Tongue (tissue), 3 donors: ENCODE data around the gene CNBD2. TPM values are rescaled to one million over a fixed set of nuclear protein-coding genes. Genes with fewer than 3 reads are reported as not detected.
"Not testable (repeated sequence)": the region's sequence is repeated elsewhere in the genome, so short reads cannot be mapped to it uniquely, and the experiment has no call there.

Source experiments
- DNase-seq: peaks from one replicate; pipeline ENCODE4 v3.0.0-alpha.2; 2015
- small RNA-seq: library from RNA; depleted of rRNA; stranded (forward); fragments of <200 nt; gene quantifications from one replicate; pipeline ENCODE3, GENCODE V24; 2014; ENCODE audit warnings: low replicate concordance
- total RNA-seq: library from RNA; depleted of rRNA; stranded (reverse); fragments of >200 nt; gene quantifications from one replicate; pipeline ENCODE4 v1.2.3, GENCODE V29; 2014

Gene CNBD2
- total RNA-seq, 1 donor from 2014 or later: 1.9 TPM

DNA sequence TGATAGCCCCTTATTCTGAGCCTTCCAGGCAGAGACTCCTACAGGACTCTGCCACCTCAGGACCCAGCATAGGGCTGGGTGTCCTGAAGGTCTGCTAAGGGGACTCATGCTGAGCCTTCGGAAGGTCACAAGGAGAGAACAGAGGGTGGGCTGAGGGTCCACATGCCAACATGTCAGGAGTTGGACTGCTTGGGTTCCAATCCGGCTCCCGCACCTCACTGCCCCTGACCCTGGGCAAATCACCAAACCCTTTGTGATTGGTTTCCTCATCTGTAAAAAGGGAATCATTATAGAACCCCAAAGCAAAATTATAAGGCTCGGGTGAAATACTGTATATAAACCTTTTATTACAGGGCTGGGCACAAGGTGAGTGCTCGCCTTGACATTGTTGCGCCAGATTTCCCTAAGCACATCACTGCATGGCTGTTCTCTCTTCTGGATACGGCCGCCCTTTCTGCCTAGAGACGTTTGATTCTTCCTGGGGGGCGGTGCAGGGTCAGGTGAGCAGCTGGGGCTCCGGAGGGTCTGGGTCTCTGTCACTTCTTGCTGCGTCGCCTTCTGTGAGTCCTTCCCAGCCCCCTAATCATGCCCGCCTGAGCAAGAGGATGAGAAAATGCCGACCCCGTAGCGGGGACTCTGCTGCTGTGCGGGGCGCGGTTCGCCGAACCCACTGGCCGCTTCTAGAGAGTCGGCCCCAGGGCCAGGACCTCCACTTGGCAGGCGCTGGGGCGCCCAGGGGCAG lies 95.7 kb downstream of the CNBD2 start:
- no peak for DNase-seq

DNA sequence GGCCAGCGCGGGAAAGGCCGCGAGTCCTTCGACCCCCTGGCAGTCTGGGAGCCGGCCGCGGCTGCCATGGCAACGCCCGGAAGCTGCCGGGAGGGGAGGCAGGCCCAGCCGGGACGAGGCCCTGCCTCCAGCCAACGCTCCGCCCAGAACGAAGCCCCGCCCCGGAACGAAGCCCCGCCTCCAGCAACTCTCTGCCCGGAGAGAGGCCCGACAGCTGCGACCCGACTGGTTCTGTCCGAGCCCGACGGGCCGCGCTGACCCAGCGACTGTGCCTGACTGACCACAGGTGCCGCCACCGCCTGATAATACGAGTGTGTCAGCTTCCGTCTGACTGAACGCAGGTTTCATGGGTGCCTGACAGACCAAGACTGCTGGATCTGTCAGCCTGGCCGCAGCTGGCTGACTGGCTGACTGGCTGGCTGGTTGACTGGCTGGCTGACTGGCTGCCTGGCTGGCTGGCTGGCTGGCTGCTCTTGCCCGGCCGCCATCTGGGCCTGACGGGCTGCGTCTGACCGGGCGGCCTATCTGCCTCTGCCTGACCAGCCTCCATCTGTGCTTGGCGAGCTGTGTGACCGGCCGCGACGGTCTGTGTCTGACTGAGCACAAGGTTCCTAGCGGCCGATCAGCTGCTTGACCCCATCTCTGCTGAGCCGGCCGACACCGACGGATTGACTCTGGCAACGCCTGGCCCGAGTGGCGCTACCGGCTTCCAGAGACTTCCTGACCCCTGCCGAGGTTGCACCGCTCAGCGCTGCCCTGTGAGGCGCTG lies 96.5 kb downstream of the CNBD2 start:
- DNase-seq: peak; percentile 95

DNA sequence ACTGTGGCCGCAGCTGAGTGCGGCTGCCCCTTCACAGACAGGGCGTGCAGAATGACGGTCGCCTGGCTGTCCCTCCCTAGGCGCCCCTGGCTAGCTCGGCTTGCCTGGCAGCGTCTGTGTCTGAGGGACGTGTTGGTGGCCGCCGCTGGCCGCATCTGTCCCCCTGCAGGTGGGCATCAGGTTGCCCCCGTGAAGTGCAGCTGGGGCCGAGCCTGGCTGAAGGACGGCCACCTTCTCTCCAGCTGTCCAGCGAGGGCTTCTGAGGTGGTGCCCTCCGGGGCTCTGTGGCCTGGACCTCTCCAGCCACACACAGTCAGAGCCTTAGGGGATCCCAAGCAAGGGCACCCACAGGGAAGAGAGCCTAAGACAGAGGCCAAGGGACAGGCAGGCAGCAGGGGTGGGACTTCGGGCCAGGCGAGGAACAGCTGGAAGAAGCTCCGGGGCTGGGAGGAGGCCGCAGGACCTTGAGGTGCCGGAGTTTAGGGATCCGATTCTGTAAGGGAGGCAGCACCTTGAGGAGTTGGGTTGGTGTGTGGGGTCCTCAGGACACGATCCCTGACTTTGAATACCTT lies 97.1 kb downstream of the CNBD2 start:
- DNase-seq: no peak

DNA sequence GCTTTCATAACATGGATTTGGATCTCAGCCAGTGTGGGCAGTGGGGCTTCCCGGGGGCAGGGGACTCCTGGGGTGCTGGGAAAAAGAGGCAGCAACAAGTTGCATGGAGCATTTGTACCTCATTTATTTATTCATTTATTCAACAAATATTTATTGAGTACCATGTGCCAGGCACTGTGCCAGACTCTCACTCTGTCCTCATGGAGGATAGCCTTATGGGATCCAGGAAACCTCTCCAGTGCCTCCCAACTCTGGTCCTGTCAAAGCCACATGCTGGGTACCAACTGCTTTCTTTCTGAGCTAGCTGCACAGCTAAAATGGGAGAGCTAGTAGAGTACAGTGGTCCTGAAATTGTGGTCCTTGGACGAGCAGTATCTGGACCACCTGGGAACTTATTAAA lies 98.4 kb downstream of the CNBD2 start:
- no peak for DNase-seq

DNA sequence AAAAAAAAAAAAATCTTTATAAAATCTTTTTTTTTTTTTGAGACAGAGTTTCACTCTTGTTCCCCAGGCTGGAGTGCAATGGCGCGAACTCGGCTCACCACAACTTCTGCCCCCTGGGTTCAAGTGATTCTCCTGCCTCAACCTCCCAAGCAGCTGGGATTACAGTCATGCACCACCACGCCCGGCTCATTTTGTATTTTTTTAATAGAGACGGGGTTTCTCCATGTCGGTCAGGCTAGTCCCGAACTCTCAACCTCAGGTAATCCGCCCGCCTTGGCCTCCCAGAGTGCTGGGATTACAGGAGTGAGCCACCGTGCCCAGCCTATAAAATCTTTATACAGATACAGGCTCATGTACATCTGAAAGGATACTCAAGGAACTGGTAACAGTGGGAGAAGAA lies 100.1 kb downstream of the CNBD2 start:
- not testable (repeated sequence) for DNase-seq

DNA sequence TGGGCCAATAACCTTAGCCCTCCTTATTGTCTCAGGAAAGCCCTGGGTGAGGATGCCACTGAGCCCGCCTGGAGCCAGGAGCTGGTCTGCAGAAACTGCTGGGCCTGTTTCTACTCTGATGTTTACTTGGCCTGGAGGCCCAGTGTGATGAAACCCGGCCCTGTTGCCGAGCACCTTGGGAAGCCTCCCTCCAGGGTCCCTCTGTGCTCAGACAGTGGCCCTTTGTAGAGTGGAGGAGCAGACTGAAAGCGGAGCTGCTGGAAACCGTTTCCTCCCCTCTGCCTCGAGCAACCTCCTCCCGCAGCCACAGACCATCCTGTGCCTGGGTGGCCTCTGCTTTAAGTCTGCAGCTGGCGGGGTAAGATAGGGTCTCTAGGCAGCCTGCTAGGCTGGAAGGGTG lies 102.1 kb downstream of the CNBD2 start:
- DNase-seq: peak; percentile 62

DNA sequence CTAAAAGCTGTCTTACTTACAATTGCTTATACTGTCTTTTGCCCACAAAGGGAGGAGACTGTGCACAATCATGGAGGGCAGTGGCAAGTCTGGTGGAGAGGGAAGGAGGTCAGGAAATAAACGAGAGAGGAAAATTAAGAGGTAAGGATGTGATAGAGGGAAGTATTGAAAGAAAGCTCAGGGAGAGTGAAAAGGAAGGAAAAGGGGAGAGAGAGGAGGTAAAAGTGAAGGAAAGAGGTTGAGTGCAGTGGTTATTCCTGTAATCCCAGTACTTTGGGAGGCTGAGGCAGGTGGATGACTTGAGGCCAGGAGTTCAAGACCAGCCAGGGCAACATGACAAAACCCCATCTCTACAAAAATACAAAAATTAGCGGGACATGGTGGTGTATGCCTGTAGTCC lies 103.5 kb downstream of the CNBD2 start:
- no peak for DNase-seq

DNA sequence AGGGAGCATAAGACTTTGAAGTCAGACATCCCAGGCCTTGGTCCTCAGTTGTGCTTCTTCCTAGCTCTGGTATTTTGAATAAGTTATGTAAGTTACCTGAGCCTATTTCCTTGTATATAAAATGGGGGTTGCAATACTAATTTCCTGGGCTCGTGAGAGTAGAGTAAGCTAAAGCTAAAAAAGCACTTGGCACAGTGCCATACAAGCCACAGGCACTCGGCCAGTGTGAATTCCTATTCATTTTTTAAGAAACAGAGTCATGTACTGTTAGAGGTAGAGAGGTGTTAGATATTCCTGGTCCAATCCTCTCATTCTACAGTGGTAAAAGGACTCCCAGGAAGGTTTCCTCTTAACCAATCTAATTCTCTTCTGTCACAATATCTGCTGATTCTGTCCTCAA lies 106.6 kb downstream of the CNBD2 start:
- no peak for DNase-seq

DNA sequence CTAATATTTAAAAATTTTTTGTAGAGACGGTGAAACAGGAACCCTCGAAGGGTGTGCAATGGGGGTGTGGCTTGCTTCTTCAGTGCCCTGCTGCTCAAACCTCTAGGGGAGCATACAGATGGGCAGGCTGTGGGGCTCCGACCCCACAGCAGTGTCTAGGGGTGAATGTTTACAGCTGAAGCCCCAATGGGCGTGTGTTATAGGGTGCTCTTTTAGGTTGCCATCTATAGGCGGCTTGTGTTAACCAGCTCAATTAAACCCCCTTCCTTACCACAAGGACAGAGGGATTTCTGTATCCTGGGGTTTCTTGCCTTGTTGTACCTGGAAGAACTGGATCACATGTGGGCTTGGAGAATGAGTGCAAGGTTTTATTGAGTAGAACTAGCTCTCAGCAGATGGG lies 109.4 kb downstream of the CNBD2 start:
- DNase-seq: not testable (repeated sequence)

DNA sequence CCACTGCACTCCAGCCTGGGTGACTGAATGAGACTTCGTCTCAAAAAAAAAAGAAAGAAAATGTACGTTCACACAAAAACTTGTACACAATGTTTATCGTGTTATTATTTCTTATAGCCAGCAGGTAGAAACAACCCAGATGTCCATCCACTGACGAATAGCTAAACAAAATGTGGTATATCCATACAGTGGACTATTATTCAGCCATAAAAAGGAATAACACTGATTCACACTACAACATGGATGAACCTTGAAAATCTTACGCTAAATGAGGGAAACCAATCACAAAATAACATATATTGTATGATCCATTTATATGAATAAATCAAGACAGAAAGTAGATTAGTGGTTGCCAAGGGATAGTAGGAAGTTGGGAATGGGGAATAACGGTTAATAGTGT lies 111.1 kb downstream of the CNBD2 start:
- DNase-seq: no peak

DNA sequence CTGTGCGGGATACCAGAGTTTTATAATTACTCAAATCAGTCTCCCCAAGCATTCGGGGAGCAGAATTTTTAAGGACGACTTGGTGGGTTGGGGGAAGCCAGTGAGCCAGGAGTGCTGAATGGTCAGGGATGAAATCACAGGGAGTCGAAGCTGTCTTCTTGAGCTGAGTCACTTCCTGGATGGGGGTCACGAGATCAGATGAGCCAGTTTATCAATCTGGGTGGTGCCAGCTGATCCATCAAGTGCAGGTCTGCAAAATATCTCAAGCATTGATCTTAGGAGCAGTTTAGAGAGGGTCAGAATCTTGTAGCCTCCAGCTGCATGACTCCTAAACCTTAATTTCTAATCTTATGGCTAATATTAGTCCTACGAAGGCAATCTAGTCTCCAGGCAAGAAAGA lies 111.6 kb downstream of the CNBD2 start:
- not testable (repeated sequence) for DNase-seq

Small RNA genes lying within 50 kb of the gene (small RNA-seq; reads per million reads assigned to genes)
- not detected for gene RNU6-937P

Other genes starting within 250 kb of the CNBD2 start
- gene RBM39, start 226.3 kb upstream of the CNBD2 start, total RNA-seq: 426 TPM
- gene PHF20, start 196.6 kb upstream of the CNBD2 start, total RNA-seq: 46.2 TPM
- 24.5 TPM for gene SCAND1, start 14.1 kb upstream of the CNBD2 start, total RNA-seq
- gene EPB41L1, start 186.2 kb downstream of the CNBD2 start, total RNA-seq: 48.2 TPM